ENCODE results near the gene ZNF516. TPM values are rescaled to one million over a fixed set of nuclear protein-coding genes. Genes with fewer than 3 reads are reported as not detected.

ZNF516 gene
- total and polyA plus RNA-seq, 2 of the 13 experiments (the other 11 are each of a cell fraction or from before 2014, with no cell fraction given), result 16.6 to 18.7 TPM

DNA sequence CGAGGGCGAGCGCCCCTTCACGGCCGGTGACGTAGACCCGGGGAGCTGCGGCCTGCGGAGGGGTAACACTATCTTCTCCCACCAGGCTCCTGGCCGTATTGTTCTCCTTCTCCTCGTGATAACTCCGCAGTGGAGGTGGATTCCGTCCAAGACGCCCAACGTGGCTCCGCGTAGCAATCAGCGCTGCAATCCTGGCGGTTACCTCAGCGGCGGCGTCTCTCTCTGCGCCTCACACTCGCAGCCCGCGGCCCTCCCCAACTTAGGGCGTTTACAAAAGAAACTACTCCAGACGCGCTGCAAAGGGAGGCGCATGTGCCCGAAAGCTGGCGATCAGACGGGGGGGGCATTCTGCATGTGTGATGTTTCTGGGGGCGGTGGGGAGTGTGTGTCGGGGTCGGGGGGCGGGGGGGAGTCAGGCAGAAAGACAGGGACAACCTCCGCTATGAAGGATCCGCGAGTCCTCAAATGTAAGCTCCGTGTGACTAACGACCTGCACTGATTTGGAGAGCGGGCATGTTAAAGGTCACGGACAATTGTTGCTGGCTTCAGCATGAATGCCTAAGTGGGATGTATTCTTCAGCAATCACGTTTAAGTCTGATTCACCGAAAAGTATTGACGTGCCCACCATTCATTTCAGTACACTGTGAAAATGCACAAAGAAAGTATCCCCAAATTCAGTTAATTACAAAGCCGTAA lies 1.3 kb upstream of the ZNF516 start (continued):
- TF ChIP-seq, protein P1, sequence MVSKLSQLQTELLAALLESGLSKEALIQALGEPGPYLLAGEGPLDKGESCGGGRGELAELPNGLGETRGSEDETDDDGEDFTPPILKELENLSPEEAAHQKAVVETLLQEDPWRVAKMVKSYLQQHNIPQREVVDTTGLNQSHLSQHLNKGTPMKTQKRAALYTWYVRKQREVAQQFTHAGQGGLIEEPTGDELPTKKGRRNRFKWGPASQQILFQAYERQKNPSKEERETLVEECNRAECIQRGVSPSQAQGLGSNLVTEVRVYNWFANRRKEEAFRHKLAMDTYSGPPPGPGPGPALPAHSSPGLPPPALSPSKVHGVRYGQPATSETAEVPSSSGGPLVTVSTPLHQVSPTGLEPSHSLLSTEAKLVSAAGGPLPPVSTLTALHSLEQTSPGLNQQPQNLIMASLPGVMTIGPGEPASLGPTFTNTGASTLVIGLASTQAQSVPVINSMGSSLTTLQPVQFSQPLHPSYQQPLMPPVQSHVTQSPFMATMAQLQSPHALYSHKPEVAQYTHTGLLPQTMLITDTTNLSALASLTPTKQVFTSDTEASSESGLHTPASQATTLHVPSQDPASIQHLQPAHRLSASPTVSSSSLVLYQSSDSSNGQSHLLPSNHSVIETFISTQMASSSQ (IDR thresholded peaks at IDR 0.05; ENCODE audit: low read depth), result no peak
- TF ChIP-seq, protein P1 (CRISPR knock-in tag; IDR thresholded peaks at IDR 0.05; ENCODE audit: borderline replicate concordance), result no peak
- TF ChIP-seq ARNTL (CRISPR knock-in tag; IDR thresholded peaks at IDR 0.05), result no peak
- TF ChIP-seq TOPORS (CRISPR knock-in tag; IDR thresholded peaks at IDR 0.05), result no peak
- no peak for TF ChIP-seq ZNF790 (CRISPR knock-in tag; IDR thresholded peaks at IDR 0.05; ENCODE audit: borderline replicate concordance)
- TF ChIP-seq, protein P2, sequence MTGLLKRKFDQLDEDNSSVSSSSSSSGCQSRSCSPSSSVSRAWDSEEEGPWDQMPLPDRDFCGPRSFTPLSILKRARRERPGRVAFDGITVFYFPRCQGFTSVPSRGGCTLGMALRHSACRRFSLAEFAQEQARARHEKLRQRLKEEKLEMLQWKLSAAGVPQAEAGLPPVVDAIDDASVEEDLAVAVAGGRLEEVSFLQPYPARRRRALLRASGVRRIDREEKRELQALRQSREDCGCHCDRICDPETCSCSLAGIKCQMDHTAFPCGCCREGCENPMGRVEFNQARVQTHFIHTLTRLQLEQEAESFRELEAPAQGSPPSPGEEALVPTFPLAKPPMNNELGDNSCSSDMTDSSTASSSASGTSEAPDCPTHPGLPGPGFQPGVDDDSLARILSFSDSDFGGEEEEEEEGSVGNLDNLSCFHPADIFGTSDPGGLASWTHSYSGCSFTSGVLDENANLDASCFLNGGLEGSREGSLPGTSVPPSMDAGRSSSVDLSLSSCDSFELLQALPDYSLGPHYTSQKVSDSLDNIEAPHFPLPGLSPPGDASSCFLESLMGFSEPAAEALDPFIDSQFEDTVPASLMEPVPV (CRISPR knock-in tag; IDR thresholded peaks at IDR 0.05), result no peak
- TF ChIP-seq, protein P3, sequence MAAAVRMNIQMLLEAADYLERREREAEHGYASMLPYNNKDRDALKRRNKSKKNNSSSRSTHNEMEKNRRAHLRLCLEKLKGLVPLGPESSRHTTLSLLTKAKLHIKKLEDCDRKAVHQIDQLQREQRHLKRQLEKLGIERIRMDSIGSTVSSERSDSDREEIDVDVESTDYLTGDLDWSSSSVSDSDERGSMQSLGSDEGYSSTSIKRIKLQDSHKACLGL (CRISPR knock-in tag; IDR thresholded peaks at IDR 0.05), result no peak
